Activated naive CD4-positive, alpha-beta T cell treated with anti-CD3 and anti-CD28 coated beads for 36 hours (primary cell): ENCODE measurements around the gene SLC12A8. TPM values are rescaled to one million over a fixed set of nuclear protein-coding genes. Genes with fewer than 3 reads are reported as not detected.
A peak's percentile ranks its signal among the peaks of the same experiment; 100 is the strongest.

Source experiments
- CTCF ChIA-PET: fragments of 350-600 bp; sonication (Branson Sonifier 250); formaldehyde crosslinking; loops from one replicate; lab custom pipeline; 2021; ENCODE audit warnings: antibody characterized with exemption; lab: Charles Lee
- DNase-seq: peaks from one replicate; pipeline ENCODE4 v3.0.0-alpha.2; 2020
- H3K27ac Mint-ChIP-seq: one replicate; pipeline ENCODE4 v1.8.0; 2021; ENCODE audit warnings: mild to moderate bottlenecking, mixed read lengths
- H3K27me3 Mint-ChIP-seq: one replicate; pipeline ENCODE4 v1.8.0; 2021; ENCODE audit warnings: low read depth, mixed read lengths
- H3K36me3 Mint-ChIP-seq: one replicate; pipeline ENCODE4 v1.8.0; 2021; ENCODE audit warnings: low read depth, mixed read lengths
- H3K4me1 Mint-ChIP-seq: one replicate; pipeline ENCODE4 v1.8.0; 2021; ENCODE audit warnings: low read depth, mixed read lengths
- H3K4me3 Mint-ChIP-seq: one replicate; pipeline ENCODE4 v1.8.0; 2021; ENCODE audit warnings: mild to moderate bottlenecking, moderate library complexity, mixed read lengths
- H3K9me3 Mint-ChIP-seq: one replicate; pipeline ENCODE4 v1.8.0; 2021; ENCODE audit warnings: mixed read lengths
- intact Hi-C: fragments of 100-400 bp; cut with micrococcal nuclease; formaldehyde crosslinking; loops from one replicate; pipeline ENCODE4 v1.15.1; 2023
- total RNA-seq, 2 experiments: library from RNA; stranded (reverse); gene quantifications; one replicate each; pipeline ENCODE4 v1.2.3, GENCODE V29; 2021

The SLC12A8 gene
- total RNA-seq: 1 to 10 TPM; 1.1 TPM

- no peak within 1 kb of the TSS for H3K27ac Mint-ChIP-seq
- intact Hi-C loops: loop anchor here (5.0 kb wide), 1 partner anchor 225 kb away; no protein-coding TSS in a partner anchor
- peaks cover 41% of the 10 kb centered on the region for H3K27me3 Mint-ChIP-seq
- H3K9me3 Mint-ChIP-seq: no peaks in the 10 kb centered on the region
- no peaks in the 10 kb centered on the region for H3K36me3 Mint-ChIP-seq
- DNase-seq: no peak
- peak within 1 kb of the TSS; percentile 38 for H3K4me3 Mint-ChIP-seq
- H3K4me1 Mint-ChIP-seq: peaks cover 14% of the 10 kb centered on the region
- CTCF ChIA-PET: no interaction called here
Measured at GRCh38 chr3:125212509-125213363, at the start of gene SLC12A8. Gene SLC12A8, minus strand, starts transcription at chr3:125212748. Its CDS starts 1,399 bp downstream, at chr3:125211349.

GRCh38 chr3:125262161-125262560 lies 49.6 kb upstream of the SLC12A8 start:
- peaks cover 4% of the 10 kb centered on the region for H3K9me3 Mint-ChIP-seq
- no peak overlapping the region for H3K27ac Mint-ChIP-seq
- H3K4me1 Mint-ChIP-seq: peaks cover 14% of the 10 kb centered on the region
- no peak overlapping the region for H3K4me3 Mint-ChIP-seq
- intact Hi-C loops: no loop called here
- DNase-seq: no peak
- H3K36me3 Mint-ChIP-seq: peaks cover 21% of the 10 kb centered on the region
- CTCF ChIA-PET: interaction anchor here (0.7 to 1.2 kb wide), 3 partner anchors 179 to 259 kb away, joined by 3 to 4 read pairs (median 3); no protein-coding TSS in a partner anchor
- no peaks in the 10 kb centered on the region for H3K27me3 Mint-ChIP-seq

GRCh38 chr3:125261031-125261430 lies 48.5 kb upstream of the SLC12A8 start:
- intact Hi-C loops: no loop called here
- peaks cover 17% of the 10 kb centered on the region for H3K36me3 Mint-ChIP-seq
- H3K4me3 Mint-ChIP-seq: no peak overlapping the region
- H3K9me3 Mint-ChIP-seq: peaks cover 9% of the 10 kb centered on the region
- no peaks in the 10 kb centered on the region for H3K27me3 Mint-ChIP-seq
- H3K27ac Mint-ChIP-seq: no peak overlapping the region
- H3K4me1 Mint-ChIP-seq: peaks cover 4% of the 10 kb centered on the region
- DNase-seq: no peak
- CTCF ChIA-PET: no interaction called here

GRCh38 chr3:125260158-125260557 lies 47.6 kb upstream of the SLC12A8 start:
- CTCF ChIA-PET: interaction anchor here (0.6 kb wide), 2 partner anchors 81 to 203 kb away, joined by 3 read pairs; no protein-coding TSS in a partner anchor
- intact Hi-C loops: no loop called here
- peaks cover 9% of the 10 kb centered on the region for H3K9me3 Mint-ChIP-seq
- no peak for DNase-seq
- H3K27ac Mint-ChIP-seq: no peak overlapping the region
- no peak overlapping the region for H3K4me3 Mint-ChIP-seq
- peaks cover 20% of the 10 kb centered on the region for H3K36me3 Mint-ChIP-seq
- no peaks in the 10 kb centered on the region for H3K27me3 Mint-ChIP-seq
- H3K4me1 Mint-ChIP-seq: peaks cover 4% of the 10 kb centered on the region

- Mint-ChIP-seq H3K27me3 (no peaks in the 10 kb centered on the region), H3K4me3 (no peak overlapping the region), H3K36me3 (peaks cover 22% of the 10 kb centered on the region), H3K9me3 (peaks cover 9% of the 10 kb centered on the region), H3K4me1 (peaks cover 4% of the 10 kb centered on the region), H3K27ac (no peak overlapping the region)
- CTCF ChIA-PET: no interaction called here
- intact Hi-C loops: no loop called here
- DNase-seq: no peak
Measured at GRCh38 chr3:125257536-125257935, 45.0 kb upstream of the SLC12A8 start.

GRCh38 chr3:125256675-125257074 lies 44.1 kb upstream of the SLC12A8 start:
- Mint-ChIP-seq H3K27ac (no peak overlapping the region), H3K27me3 (no peaks in the 10 kb centered on the region), H3K4me3 (no peak overlapping the region), H3K9me3 (peaks cover 9% of the 10 kb centered on the region), H3K36me3 (peaks cover 22% of the 10 kb centered on the region), H3K4me1 (peaks cover 4% of the 10 kb centered on the region)
- DNase-seq: no peak
- intact Hi-C loops: no loop called here
- CTCF ChIA-PET: no interaction called here

GRCh38 chr3:125250973-125251372 lies 38.4 kb upstream of the SLC12A8 start:
- Mint-ChIP-seq H3K4me1 (no peaks in the 10 kb centered on the region), H3K27ac (no peak overlapping the region), H3K9me3 (no peaks in the 10 kb centered on the region), H3K27me3 (no peaks in the 10 kb centered on the region), H3K36me3 (peaks cover 7% of the 10 kb centered on the region), H3K4me3 (no peak overlapping the region)
- CTCF ChIA-PET: no interaction called here
- no peak for DNase-seq
- intact Hi-C loops: no loop called here

- Mint-ChIP-seq H3K27me3 (no peaks in the 10 kb centered on the region), H3K9me3 (no peaks in the 10 kb centered on the region), H3K4me1 (no peaks in the 10 kb centered on the region), H3K27ac (no peak overlapping the region), H3K36me3 (peaks cover 14% of the 10 kb centered on the region), H3K4me3 (no peak overlapping the region)
- intact Hi-C loops: no loop called here
- no peak for DNase-seq
- CTCF ChIA-PET: interaction anchor here (0.7 kb wide), 1 partner anchor 339 kb away, joined by 3 read pairs; no protein-coding TSS in a partner anchor
Measured at GRCh38 chr3:125246237-125246636, 33.7 kb upstream of the SLC12A8 start.

GRCh38 chr3:125245521-125245920 lies 33.0 kb upstream of the SLC12A8 start:
- Mint-ChIP-seq H3K4me3 (no peak overlapping the region), H3K27me3 (no peaks in the 10 kb centered on the region), H3K9me3 (no peaks in the 10 kb centered on the region), H3K4me1 (no peaks in the 10 kb centered on the region), H3K36me3 (peaks cover 13% of the 10 kb centered on the region), H3K27ac (no peak overlapping the region)
- no peak for DNase-seq
- intact Hi-C loops: no loop called here
- CTCF ChIA-PET: no interaction called here

GRCh38 chr3:125240496-125240895 lies 27.9 kb upstream of the SLC12A8 start:
- Mint-ChIP-seq H3K27me3 (no peaks in the 10 kb centered on the region), H3K36me3 (peaks cover 29% of the 10 kb centered on the region), H3K9me3 (peaks cover 6% of the 10 kb centered on the region), H3K4me3 (no peak overlapping the region), H3K4me1 (no peaks in the 10 kb centered on the region), H3K27ac (no peak overlapping the region)
- intact Hi-C loops: no loop called here
- CTCF ChIA-PET: no interaction called here
- no peak for DNase-seq

- intact Hi-C loops: no loop called here
- H3K4me3 Mint-ChIP-seq: no peak overlapping the region
Measured at GRCh38 chr3:125239266-125239665, 26.7 kb upstream of the SLC12A8 start.

GRCh38 chr3:125238759-125239158 lies 26.2 kb upstream of the SLC12A8 start:
- Mint-ChIP-seq H3K4me3 (no peak overlapping the region), H3K9me3 (peaks cover 6% of the 10 kb centered on the region), H3K36me3 (peaks cover 23% of the 10 kb centered on the region), H3K27ac (no peak overlapping the region), H3K4me1 (no peaks in the 10 kb centered on the region), H3K27me3 (no peaks in the 10 kb centered on the region)
- intact Hi-C loops: no loop called here
- DNase-seq: no peak
- CTCF ChIA-PET: no interaction called here

More at GRCh38 chr3:125239266-125239665, 26.7 kb upstream of the SLC12A8 start:
- peaks cover 22% of the 10 kb centered on the region for H3K36me3 Mint-ChIP-seq
- H3K9me3 Mint-ChIP-seq: peaks cover 6% of the 10 kb centered on the region
- CTCF ChIA-PET: no interaction called here
- DNase-seq: no peak
- H3K27me3 Mint-ChIP-seq: no peaks in the 10 kb centered on the region
- H3K27ac Mint-ChIP-seq: no peak overlapping the region
- no peaks in the 10 kb centered on the region for H3K4me1 Mint-ChIP-seq
